LNCaP clone FGC (cell line): ENCODE data around the gene CFAP251.

Source experiments
- DNase-seq: peaks from one replicate; pipeline ENCODE4 v3.0.0-alpha.2; 2011; ENCODE audit warnings: low read depth
- H3K4me3 ChIP-seq: 2 replicates; pipeline ENCODE4 v1.5.1; 2011; ENCODE audit warnings: mild to moderate bottlenecking, low read depth, low read length, control low read depth
- TF ChIP-seq, protein P1 (sequence below): IDR thresholded peaks from 2 replicates; pipeline ENCODE4 v1.5.1; 2012; ENCODE audit warnings: mild to moderate bottlenecking; ENCODE audit not compliant: control insufficient read depth, insufficient read depth; ENCODE audit errors: extremely low read depth

The CFAP251 gene

DNA sequence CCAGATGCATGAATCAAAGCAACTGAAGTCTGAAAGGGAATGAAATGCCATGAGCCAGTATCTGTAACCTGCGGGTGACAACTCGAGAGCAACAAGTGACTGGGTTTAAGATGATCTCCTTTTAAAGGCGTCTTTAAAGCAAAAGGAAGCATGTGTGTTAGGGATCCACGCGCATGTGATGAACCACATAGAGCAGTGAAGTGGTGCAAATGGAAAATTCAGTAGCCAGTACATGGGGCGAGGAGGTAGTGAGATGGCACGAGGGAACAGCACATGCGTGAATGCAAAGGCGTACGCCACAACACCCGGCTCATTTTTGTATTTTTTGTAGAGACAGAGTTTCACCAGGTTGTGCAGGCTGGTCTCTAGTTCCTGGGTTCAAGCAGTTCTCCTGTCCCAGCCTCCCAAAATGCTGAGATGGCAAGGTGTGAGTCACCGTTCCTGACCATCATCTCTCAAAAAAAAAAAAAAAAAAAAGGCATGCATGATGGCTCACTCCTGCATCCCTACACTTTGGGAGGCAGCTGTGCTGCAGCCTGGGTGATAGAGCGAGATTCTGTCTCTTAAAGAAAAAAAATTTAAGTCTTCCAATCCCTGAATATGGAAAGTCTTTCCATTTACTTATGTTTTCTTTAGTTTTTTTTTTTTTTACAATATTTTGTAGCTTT, 78.7 kb downstream of the CFAP251 start:
- TF ChIP-seq, protein P1, sequence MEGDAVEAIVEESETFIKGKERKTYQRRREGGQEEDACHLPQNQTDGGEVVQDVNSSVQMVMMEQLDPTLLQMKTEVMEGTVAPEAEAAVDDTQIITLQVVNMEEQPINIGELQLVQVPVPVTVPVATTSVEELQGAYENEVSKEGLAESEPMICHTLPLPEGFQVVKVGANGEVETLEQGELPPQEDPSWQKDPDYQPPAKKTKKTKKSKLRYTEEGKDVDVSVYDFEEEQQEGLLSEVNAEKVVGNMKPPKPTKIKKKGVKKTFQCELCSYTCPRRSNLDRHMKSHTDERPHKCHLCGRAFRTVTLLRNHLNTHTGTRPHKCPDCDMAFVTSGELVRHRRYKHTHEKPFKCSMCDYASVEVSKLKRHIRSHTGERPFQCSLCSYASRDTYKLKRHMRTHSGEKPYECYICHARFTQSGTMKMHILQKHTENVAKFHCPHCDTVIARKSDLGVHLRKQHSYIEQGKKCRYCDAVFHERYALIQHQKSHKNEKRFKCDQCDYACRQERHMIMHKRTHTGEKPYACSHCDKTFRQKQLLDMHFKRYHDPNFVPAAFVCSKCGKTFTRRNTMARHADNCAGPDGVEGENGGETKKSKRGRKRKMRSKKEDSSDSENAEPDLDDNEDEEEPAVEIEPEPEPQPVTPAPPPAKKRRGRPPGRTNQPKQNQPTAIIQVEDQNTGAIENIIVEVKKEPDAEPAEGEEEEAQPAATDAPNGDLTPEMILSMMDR: no peak
- DNase-seq: no peak
- H3K4me3 ChIP-seq: no peak overlapping the region

DNA sequence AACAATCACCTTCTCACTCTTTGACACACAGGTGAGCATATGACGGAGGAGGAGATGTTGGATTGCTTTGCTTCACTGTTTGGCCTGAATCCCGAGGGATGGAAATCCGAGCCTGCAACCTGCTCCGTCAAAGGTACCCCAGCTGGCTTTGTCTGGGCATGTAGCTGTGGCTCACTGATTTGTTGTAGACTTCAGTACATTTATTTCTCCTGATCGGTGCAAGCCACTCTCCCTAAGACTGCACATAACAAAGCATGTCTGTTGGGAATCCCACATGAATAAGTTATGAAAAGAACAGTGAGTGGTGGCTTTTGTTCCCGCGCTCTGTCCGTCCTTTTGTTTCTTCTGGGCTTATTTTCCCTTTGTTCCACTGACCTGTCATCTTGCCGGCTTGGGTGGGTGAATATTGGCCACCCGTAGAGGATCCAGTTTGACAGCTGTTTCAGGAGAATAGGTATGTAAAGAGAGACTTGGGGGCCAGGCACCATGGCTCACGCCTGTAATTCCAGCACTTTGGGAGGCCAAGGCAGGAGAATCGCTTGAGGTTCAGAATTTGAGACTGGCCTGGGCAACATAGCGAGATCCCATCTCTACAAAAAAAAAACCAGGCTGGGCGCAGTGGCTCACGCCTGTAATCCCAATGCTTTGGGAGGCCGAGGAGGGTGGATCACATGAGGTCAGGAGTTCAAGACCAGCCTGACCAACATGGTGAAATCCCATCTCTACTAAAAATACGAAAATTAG, 83.2 kb downstream of the CFAP251 start:
- TF ChIP-seq, protein P1: no peak
- no peak overlapping the region for H3K4me3 ChIP-seq
- no peak for DNase-seq

DNA sequence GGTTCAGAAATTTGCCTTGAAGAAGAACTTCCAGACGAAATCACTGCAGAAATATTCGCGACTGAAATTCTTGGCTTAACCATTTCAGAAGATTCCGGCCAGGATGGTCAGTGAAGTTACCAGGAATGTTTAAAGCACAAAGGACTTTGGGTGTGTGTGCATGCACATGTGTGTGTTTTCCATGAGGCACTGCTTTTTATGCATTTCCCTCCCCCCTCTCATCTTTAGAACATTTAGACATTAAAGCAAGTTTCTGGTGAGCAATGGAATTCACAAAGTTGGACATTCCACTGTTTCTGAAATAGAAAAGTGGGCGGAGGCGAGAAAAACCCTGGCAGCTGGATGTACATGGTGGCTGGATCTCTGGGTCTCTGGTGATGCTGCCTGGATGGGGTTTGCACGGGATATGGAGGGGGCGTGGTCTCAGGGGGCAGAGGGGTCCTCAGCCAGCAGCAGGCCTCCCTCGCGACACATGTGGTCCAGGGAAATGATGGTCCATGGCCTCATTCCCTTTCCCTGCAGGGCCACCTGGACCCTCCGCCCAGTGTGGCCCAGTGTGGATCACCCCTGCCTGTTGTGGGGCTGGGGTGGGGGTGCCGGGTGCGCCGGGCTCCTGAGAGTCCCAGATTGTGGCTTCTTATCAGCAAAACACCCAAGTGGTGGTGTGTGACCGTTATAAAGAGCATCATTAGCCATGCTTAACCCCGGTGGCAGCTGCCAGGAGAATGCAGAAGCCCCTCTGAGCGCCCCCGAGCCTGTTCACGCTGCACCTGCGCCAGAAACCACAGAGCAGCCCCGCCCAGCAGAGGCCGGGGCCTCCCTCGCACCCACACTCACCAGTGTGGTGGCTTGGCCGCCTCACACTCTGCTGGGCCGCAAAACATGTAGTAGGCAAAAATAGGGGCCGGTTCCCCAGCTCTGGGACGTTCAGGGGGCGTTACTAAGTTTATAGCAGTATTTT, 85.5 kb downstream of the CFAP251 start:
- TF ChIP-seq, protein P1: no peak
- no peak for DNase-seq
- no peak overlapping the region for H3K4me3 ChIP-seq

DNA sequence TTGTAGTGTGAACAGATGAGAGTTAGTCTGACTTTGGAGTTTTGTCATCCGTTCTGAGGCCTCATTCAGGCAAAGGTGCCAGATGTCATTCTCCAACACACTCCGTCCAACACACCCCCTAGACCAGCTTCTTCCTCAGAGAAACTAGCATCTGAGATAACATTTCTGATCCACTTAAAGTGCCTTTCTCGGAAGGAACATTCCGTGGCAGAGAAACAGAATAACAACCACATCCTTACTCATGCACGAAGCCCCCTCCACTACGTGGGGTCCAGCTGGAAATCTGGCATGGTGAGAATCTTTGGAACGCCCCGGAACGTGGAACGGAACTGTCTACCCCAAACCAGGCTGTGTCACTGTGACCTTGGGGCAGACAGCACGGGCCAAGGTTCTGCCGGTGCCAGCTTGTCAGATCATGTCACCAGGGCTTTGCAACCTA, 86.3 kb downstream of the CFAP251 start:
- DNase-seq: no peak
- TF ChIP-seq, protein P1: no peak
- no peak overlapping the region for H3K4me3 ChIP-seq

- TF ChIP-seq, protein P1: no peak
- H3K4me3 ChIP-seq: no peak overlapping the region
- no peak for DNase-seq
Observed at GRCh38 chr12:122005252-122005776, 86.9 kb downstream of the CFAP251 start.

DNA sequence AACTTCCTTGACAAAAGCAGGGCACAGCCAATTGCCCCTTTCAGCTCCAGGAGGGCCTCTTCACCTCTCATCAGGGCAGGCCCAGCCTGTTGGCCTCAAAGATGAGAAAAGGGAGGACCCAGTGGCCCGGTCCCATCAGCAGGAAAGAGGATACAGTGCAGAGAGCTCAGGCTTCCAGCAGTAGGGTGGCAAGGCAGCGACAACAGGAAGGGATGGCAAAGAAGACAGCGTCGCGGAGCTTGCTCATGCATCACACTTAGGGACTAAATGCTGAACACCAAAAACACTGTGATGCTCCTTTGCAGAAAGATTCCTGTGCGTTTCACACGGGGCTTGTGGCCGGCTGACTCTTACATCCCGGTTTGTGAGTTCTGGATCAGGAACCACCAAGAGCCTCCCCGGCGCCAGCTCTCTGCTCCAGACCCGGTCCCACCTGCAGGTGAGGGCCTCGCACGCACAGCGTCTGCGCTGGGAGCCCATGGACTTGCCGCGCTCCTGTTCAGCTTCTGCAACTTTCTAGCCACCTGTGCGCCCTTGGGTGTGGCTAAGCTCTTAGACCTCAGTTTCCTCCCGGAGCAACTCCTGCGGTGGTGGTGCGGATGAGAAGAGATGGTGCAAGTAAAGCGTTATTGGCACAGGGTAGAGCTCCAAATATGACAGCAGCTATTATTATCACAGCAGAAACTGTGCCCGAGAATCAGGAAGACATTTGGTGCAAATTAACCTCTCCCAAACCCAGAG, 88.0 kb downstream of the CFAP251 start:
- TF ChIP-seq, protein P1: no peak
- no peak for DNase-seq
- H3K4me3 ChIP-seq: no peak overlapping the region
